Measurements from ENCODE around the gene CNTNAP2. TPM values are rescaled to one million over a fixed set of nuclear protein-coding genes. Genes with fewer than 3 reads are reported as not detected.

CNTNAP2 gene
- total and polyA plus RNA-seq, 2 donors (not counting 1 experiment from before 2014, with no cell fraction given), result not detected

GRCh38 chr7:147539685-147540084, 1423.1 kb downstream of the CNTNAP2 start:
- H2AFZ ChIP-seq (ENCODE audit: low read length), result no peak overlapping the region
- DNase-seq (ENCODE audit: low read depth in 2 of 2), result no peak
- TF ChIP-seq CTCF (conservative IDR thresholded peaks at IDR 0.05 in 1 of 2, IDR thresholded peaks at IDR 0.05 in 1 of 2; ENCODE audit: low read depth in 1 of 2, low read length in 2 of 2) (no peak), EZH2 (IDR thresholded peaks at IDR 0.05; ENCODE audit: low read length, missing control alignments) (no peak)
- no peaks in the 10 kb centered on the region for H3K9me3 ChIP-seq (ENCODE audit: control insufficient read depth, insufficient read depth, low read depth, low read length)
- no peak overlapping the region for H3K9ac ChIP-seq (ENCODE audit: insufficient read depth, low read length)
- no peaks in the 10 kb centered on the region for H3K27me3 ChIP-seq (ENCODE audit: control insufficient read depth, insufficient read depth, low read length)
- no peaks in the 10 kb centered on the region for H3K79me2 ChIP-seq (ENCODE audit: control insufficient read depth, insufficient read depth, low read length)
- no peaks in the 10 kb centered on the region for H3K36me3 ChIP-seq (ENCODE audit: control insufficient read depth, insufficient read depth, low read length)
- H3K4me2 ChIP-seq (ENCODE audit: extremely low read depth, insufficient read depth, low read length), result no peak overlapping the region
- H3K27ac ChIP-seq (ENCODE audit: insufficient read depth, low read length), result no peak overlapping the region
- H3K4me3 ChIP-seq (replicated peaks in 1 of 4; ENCODE audit: control extremely low read depth in 1 of 4, insufficient read depth in 1 of 4, low read depth in 3 of 4, low read length in 4 of 4), result no peak overlapping the region
- no peaks in the 10 kb centered on the region for H3K4me1 ChIP-seq (ENCODE audit: control insufficient read depth, extremely low read depth, insufficient read depth, low read length)
- no peaks in the 10 kb centered on the region for H4K20me1 ChIP-seq (ENCODE audit: control insufficient read depth, extremely low read depth, insufficient read depth, low read length)

- Histone ChIP-seq H3K27me3 (ENCODE audit: control insufficient read depth, insufficient read depth, low read length) (no peaks in the 10 kb centered on the region), H3K4me2 (ENCODE audit: extremely low read depth, insufficient read depth, low read length) (no peak overlapping the region), H3K9me3 (ENCODE audit: control insufficient read depth, insufficient read depth, low read depth, low read length) (no peaks in the 10 kb centered on the region), H3K9ac (ENCODE audit: insufficient read depth, low read length) (no peak overlapping the region), H3K27ac (ENCODE audit: insufficient read depth, low read length) (no peak overlapping the region), H3K4me3 (replicated peaks in 1 of 4; ENCODE audit: control extremely low read depth in 1 of 4, insufficient read depth in 1 of 4, low read depth in 3 of 4, low read length in 4 of 4) (no peak overlapping the region), H3K79me2 (ENCODE audit: control insufficient read depth, insufficient read depth, low read length) (no peaks in the 10 kb centered on the region), H4K20me1 (ENCODE audit: control insufficient read depth, extremely low read depth, insufficient read depth, low read length) (no peaks in the 10 kb centered on the region), H2AFZ (ENCODE audit: low read length) (no peak overlapping the region), H3K36me3 (ENCODE audit: control insufficient read depth, insufficient read depth, low read length) (no peaks in the 10 kb centered on the region), H3K4me1 (ENCODE audit: control insufficient read depth, extremely low read depth, insufficient read depth, low read length) (no peaks in the 10 kb centered on the region)
- DNase-seq (ENCODE audit: low read depth in 2 of 2), result no peak
- no peak for TF ChIP-seq CTCF (conservative IDR thresholded peaks at IDR 0.05 in 1 of 2, IDR thresholded peaks at IDR 0.05 in 1 of 2; ENCODE audit: low read depth in 1 of 2, low read length in 2 of 2)
Observed at GRCh38 chr7:147540743-147541142, 1424.1 kb downstream of the CNTNAP2 start.

- H3K27ac ChIP-seq (ENCODE audit: insufficient read depth, low read length), result no peak overlapping the region
- no peak overlapping the region for H2AFZ ChIP-seq (ENCODE audit: low read length)
- H3K36me3 ChIP-seq (ENCODE audit: control insufficient read depth, insufficient read depth, low read length), result no peaks in the 10 kb centered on the region
- H3K4me3 ChIP-seq (replicated peaks in 1 of 4; ENCODE audit: control extremely low read depth in 1 of 4, insufficient read depth in 1 of 4, low read depth in 3 of 4, low read length in 4 of 4), result no peak overlapping the region
- no peak overlapping the region for H3K4me2 ChIP-seq (ENCODE audit: extremely low read depth, insufficient read depth, low read length)
- no peak overlapping the region for H3K9ac ChIP-seq (ENCODE audit: insufficient read depth, low read length)
- H3K79me2 ChIP-seq (ENCODE audit: control insufficient read depth, insufficient read depth, low read length), result no peaks in the 10 kb centered on the region
- TF ChIP-seq CTCF (conservative IDR thresholded peaks at IDR 0.05 in 1 of 2, IDR thresholded peaks at IDR 0.05 in 1 of 2; ENCODE audit: low read depth in 1 of 2, low read length in 2 of 2) (no peak), EZH2 (IDR thresholded peaks at IDR 0.05; ENCODE audit: low read length, missing control alignments) (no peak)
- H4K20me1 ChIP-seq (ENCODE audit: control insufficient read depth, extremely low read depth, insufficient read depth, low read length), result no peaks in the 10 kb centered on the region
- DNase-seq (ENCODE audit: low read depth in 2 of 2), result no peak
- H3K4me1 ChIP-seq (ENCODE audit: control insufficient read depth, extremely low read depth, insufficient read depth, low read length), result no peaks in the 10 kb centered on the region
- H3K9me3 ChIP-seq (ENCODE audit: control insufficient read depth, insufficient read depth, low read depth, low read length), result no peaks in the 10 kb centered on the region
- H3K27me3 ChIP-seq (ENCODE audit: control insufficient read depth, insufficient read depth, low read length), result no peaks in the 10 kb centered on the region
Observed at GRCh38 chr7:147541261-147541660, 1424.7 kb downstream of the CNTNAP2 start.

Measured in fibroblast of lung (primary cell).